HG03039 (cell line): ENCODE measurements around the gene AIPL1.

Experiments used
- ATAC-seq: cut with Tn5 transposase; IDR thresholded peaks from one replicate; pipeline ENCODE4 v1.9.1; 2021; ENCODE audit warnings: mild to moderate bottlenecking, moderate library complexity; ENCODE audit not compliant: unreplicated experiment

Gene AIPL1

GRCh38 chr17:6380915-6381438, 53.9 kb downstream of the AIPL1 start:
- ATAC-seq = no peak

- no peak for ATAC-seq
Measured at GRCh38 chr17:6377906-6378305, 57.0 kb downstream of the AIPL1 start.

- no peak for ATAC-seq
Measured at GRCh38 chr17:6376931-6377361, 58.0 kb downstream of the AIPL1 start.

- ATAC-seq = no peak
Measured at GRCh38 chr17:6374761-6375312, 60.1 kb downstream of the AIPL1 start.

GRCh38 chr17:6374271-6374691, 60.6 kb downstream of the AIPL1 start:
- no peak for ATAC-seq
